H1 (cell line): ENCODE measurements around the gene PLCB4. TPM values are rescaled to one million over a fixed set of nuclear protein-coding genes. Genes with fewer than 3 reads are reported as not detected.

Experiments
- CTCF ChIA-PET: fragments of 300-600 bp; sonication (Branson Sonifier 250); formaldehyde crosslinking; loops from one replicate; lab custom pipeline; 2021; ENCODE audit not compliant: partially characterized antibody; lab: Charles Lee
- POLR2A ChIA-PET: fragments of 300-600 bp; sonication (Branson Sonifier 250); formaldehyde crosslinking; loops from one replicate; lab custom pipeline; 2021; ENCODE audit warnings: inconsistent platforms; ENCODE audit not compliant: partially characterized antibody; lab: Charles Lee
- DNase-seq, 2 experiments: peaks; one replicate each; pipeline versions ENCODE4 v3.0.0 to v3.0.0-alpha.2; 2010 to 2022; ENCODE audit warnings: low spot score in 2 of 2, low read depth in 1 of 2, mixed read lengths in 1 of 2
- FAIRE-seq: peaks from 2 replicates; lab custom pipeline; 2011; peaks lifted over from hg19 to GRCh38; lab: Jason Lieb, UNC
- H2AFZ ChIP-seq: 2 replicates; pipeline ENCODE4 v1.8.1; 2012; ENCODE audit warnings: low read length, inconsistent platforms
- H2AK5ac ChIP-seq: 2 replicates; pipeline ENCODE4 v1.6.1; 2013; ENCODE audit warnings: low read depth, low read length
- H2BK120ac ChIP-seq: replicated peaks from 2 replicates; pipeline ENCODE3; 2013; ENCODE audit warnings: low read depth, low read length, inconsistent platforms
- H2BK12ac ChIP-seq: 2 replicates; pipeline ENCODE4 v1.6.1; 2013; ENCODE audit warnings: low read depth, low read length
- H2BK15ac ChIP-seq: 2 replicates; pipeline ENCODE4 v1.6.1; 2013; ENCODE audit warnings: low read length
- H2BK20ac ChIP-seq: 2 replicates; pipeline ENCODE4 v1.6.1; 2013; ENCODE audit warnings: low read length
- H2BK5ac ChIP-seq: 2 replicates; pipeline ENCODE4 v1.6.1; 2013; ENCODE audit warnings: low read depth, low read length
- H3K14ac ChIP-seq: 2 replicates; pipeline ENCODE4 v1.6.1; 2013; ENCODE audit warnings: inconsistent platforms; ENCODE audit not compliant: insufficient read length
- H3K18ac ChIP-seq: 2 replicates; pipeline ENCODE4 v1.6.1; 2013; ENCODE audit warnings: low read length; ENCODE audit errors: extremely low read depth
- H3K23ac ChIP-seq: 2 replicates; pipeline ENCODE4 v1.6.1; 2013; ENCODE audit warnings: inconsistent platforms; ENCODE audit not compliant: insufficient read length
- H3K23me2 ChIP-seq: 2 replicates; pipeline ENCODE4 v1.6.1; 2013; ENCODE audit warnings: low read depth, low read length
- H3K27ac ChIP-seq: 2 replicates; pipeline ENCODE4 v1.6.1; 2011; ENCODE audit warnings: low read depth, low read length, inconsistent platforms
- H3K27me3 ChIP-seq, 4 experiments: replicated peaks in 1 of 4; 1 replicate in 1 of 4; 2 replicates in 3 of 4; pipeline versions ENCODE4 v1.6.1 to v1.8.1; 2011 to 2013; ENCODE audit warnings: low read length in 3 of 4, mild to moderate bottlenecking in 3 of 4, inconsistent platforms in 2 of 4, mixed read lengths in 2 of 4, moderate library complexity in 1 of 4; ENCODE audit not compliant: control insufficient read depth in 3 of 4, insufficient read depth in 3 of 4; ENCODE audit errors: extremely low read depth in 1 of 4
- H3K36me3 ChIP-seq, 4 experiments: 2 replicates each; pipeline versions ENCODE4 v1.6.1 to v1.8.1; 2011 to 2013; ENCODE audit warnings: mild to moderate bottlenecking in 4 of 4, low read length in 3 of 4, moderate library complexity in 2 of 4, control low read depth in 1 of 4, inconsistent platforms in 1 of 4; ENCODE audit not compliant: insufficient read depth in 4 of 4, control insufficient read depth in 2 of 4
- H3K4ac ChIP-seq: replicated peaks from 2 replicates; pipeline ENCODE3; 2013; ENCODE audit warnings: low read length, low read depth, mixed read lengths, inconsistent platforms; ENCODE audit not compliant: insufficient read length
- H3K4me1 ChIP-seq, 4 experiments: replicated peaks in 1 of 4; 1 replicate in 1 of 4; 2 replicates in 3 of 4; pipeline versions ENCODE4 v1.6.1 to v1.8.1; 2011 to 2013; ENCODE audit warnings: low read length in 3 of 4, inconsistent platforms in 2 of 4, mixed read lengths in 1 of 4; ENCODE audit not compliant: insufficient read depth in 4 of 4, control insufficient read depth in 3 of 4
- H3K4me2 ChIP-seq, 2 experiments: 2 replicates each; pipeline versions ENCODE4 v1.6.1 to v1.8.1; 2011 to 2013; ENCODE audit warnings: low read depth in 2 of 2, low read length in 2 of 2, control low read depth in 1 of 2, inconsistent platforms in 1 of 2, mild to moderate bottlenecking in 1 of 2; ENCODE audit not compliant: insufficient read depth in 1 of 2
- H3K4me3 ChIP-seq, 4 experiments: fragments of 200-600, 300-600 bp in 1 of 4; sonication (generic), shearing (Covaris generic), sonication (Bioruptor Twin) in 1 of 4; 2 replicates each; pipeline versions ENCODE4 v1.5.1 to v1.8.1; 2011 to 2016; ENCODE audit warnings: low read length in 4 of 4, low read depth in 3 of 4, control low read depth in 2 of 4, inconsistent platforms in 2 of 4, mild to moderate bottlenecking in 2 of 4, mixed read lengths in 1 of 4, moderate library complexity in 1 of 4; ENCODE audit not compliant: insufficient read depth in 2 of 4; ENCODE audit errors: extremely low read depth in 1 of 4
- H3K56ac ChIP-seq: replicated peaks from 2 replicates; pipeline ENCODE3; 2013; ENCODE audit warnings: low read depth, mild to moderate bottlenecking, mixed read lengths, low read length, inconsistent platforms; ENCODE audit not compliant: insufficient read length
- H3K79me1 ChIP-seq: 2 replicates; pipeline ENCODE4 v1.6.1; 2013; ENCODE audit warnings: low read depth, low read length, control low read depth
- H3K79me2 ChIP-seq, 2 experiments: 2 replicates each; pipeline versions ENCODE4 v1.6.1 to v1.8.1; 2012 to 2013; ENCODE audit warnings: low read length in 2 of 2, mild to moderate bottlenecking in 2 of 2, inconsistent platforms in 1 of 2; ENCODE audit not compliant: insufficient read depth in 2 of 2, control insufficient read depth in 1 of 2
- H3K9ac ChIP-seq, 4 experiments: replicated peaks in 1 of 4; 1 replicate in 1 of 4; 2 replicates in 3 of 4; pipeline versions ENCODE4 v1.6.1 to v1.8.1; 2011 to 2013; ENCODE audit warnings: low read depth in 3 of 4, low read length in 3 of 4, control low read depth in 2 of 4, mild to moderate bottlenecking in 2 of 4, moderate library complexity in 2 of 4, inconsistent platforms in 1 of 4; ENCODE audit errors: extremely low read depth in 1 of 4
- H3K9me3 ChIP-seq, 2 experiments: 2 replicates each; pipeline versions ENCODE4 v1.6.1 to v1.8.1; 2012 to 2013; ENCODE audit warnings: mild to moderate bottlenecking in 2 of 2, moderate library complexity in 2 of 2, control low read depth in 1 of 2, inconsistent platforms in 1 of 2, low read depth in 1 of 2, low read length in 1 of 2, mixed read lengths in 1 of 2; ENCODE audit not compliant: insufficient read depth in 2 of 2
- H4K20me1 ChIP-seq, 2 experiments: replicated peaks in 1 of 2; 2 replicates each; pipeline versions ENCODE3 to v1.8.1; 2011 to 2013; ENCODE audit warnings: inconsistent platforms in 2 of 2, low read length in 2 of 2, mild to moderate bottlenecking in 1 of 2; ENCODE audit not compliant: insufficient read depth in 2 of 2, control insufficient read depth in 1 of 2
- H4K5ac ChIP-seq: 2 replicates; pipeline ENCODE4 v1.6.1; 2013; ENCODE audit warnings: low read length, low read depth, mixed read lengths, inconsistent platforms; ENCODE audit not compliant: insufficient read length
- H4K8ac ChIP-seq: 2 replicates; pipeline ENCODE4 v1.8.0; 2013; ENCODE audit warnings: mild to moderate bottlenecking, moderate library complexity, low read length, inconsistent platforms; ENCODE audit not compliant: insufficient read depth; ENCODE audit errors: extremely low read depth
- H4K91ac ChIP-seq: replicated peaks from 2 replicates; pipeline ENCODE3; 2013; ENCODE audit warnings: low read length, mixed read lengths, inconsistent platforms; ENCODE audit not compliant: insufficient read length
- CTCF ChIP-seq, 3 experiments: IDR thresholded peaks; 1 replicate in 2 of 3; 2 replicates in 1 of 3; pipeline versions ENCODE4 v1.5.1 to v1.6.1; 2011; ENCODE audit warnings: low read length in 3 of 3, mild to moderate bottlenecking in 3 of 3, inconsistent platforms in 2 of 3, low read depth in 1 of 3, moderate library complexity in 1 of 3; ENCODE audit not compliant: insufficient read depth in 1 of 3; ENCODE audit errors: control extremely low read depth in 1 of 3
- HDAC2 ChIP-seq, 2 experiments: fragments of 300-600 bp in 1 of 2; sonication (generic) in 1 of 2; IDR thresholded peaks; 2 replicates each; pipeline ENCODE4 v1.6.1; 2011 to 2012; ENCODE audit warnings: low read depth in 2 of 2, low read length in 2 of 2, mild to moderate bottlenecking in 2 of 2, moderate library complexity in 2 of 2, borderline replicate concordance in 1 of 2, inconsistent platforms in 1 of 2
- RAD21 ChIP-seq, 2 experiments: IDR thresholded peaks in 1 of 2; conservative IDR thresholded peaks in 1 of 2; 2 replicates each; pipeline ENCODE4 v1.6.1; 2011; ENCODE audit warnings: low read depth in 2 of 2, low read length in 2 of 2, improper control_type of control experiment in 1 of 2, inconsistent platforms in 1 of 2, mild to moderate bottlenecking in 1 of 2, moderate library complexity in 1 of 2
- WGBS, 2 experiments: shearing (Covaris generic) in 1 of 2; methylation state at CpG; one replicate each; pipeline versions ENCODE4 v1.1.6 to v1.1.7; 2013 to 2015; ENCODE audit warnings: low lambda C conversion rate in 2 of 2, mixed read lengths in 2 of 2, inconsistent platforms in 1 of 2, low coverage in 1 of 2, missing lambda C conversion rate in 1 of 2; ENCODE audit not compliant: insufficient replicate concordance in 2 of 2, insufficient coverage in 1 of 2, insufficient read length in 1 of 2; ENCODE audit errors: extremely low coverage in 1 of 2, missing lambda C conversion rate in 1 of 2; 5-methylcytosine and 5-hydroxymethylcytosine counted together
- polyA plus RNA-seq, 7 experiments: library from polyadenylated mRNA; depleted of rRNA in 3 of 7; stranded (reverse) in 5 of 7; unstranded in 2 of 7; fragments of >200 nt in 5 of 7; fragments of 200-250 nt in 2 of 7; gene quantifications; 1 replicate in 5 of 7; 2 replicates in 1 of 7; 4 replicates in 1 of 7; pipeline versions ENCODE4 v1.2.1 to v1.2.3, GENCODE V29; 2011 to 2013; ENCODE audit warnings: missing spikeins in 2 of 7, mixed read lengths in 2 of 7
- total RNA-seq: library from RNA; stranded (reverse); fragmentation: NEBNext Ultra II Directional; extraction: Animal tissue kit (Norgen Biotek cat#: 25700); gene quantifications from 2 replicates; pipeline ENCODE4 v1.2.1, GENCODE V29; 2021

The PLCB4 gene
- total and polyA plus RNA-seq, 2 of the 8 experiments (the other 6 are each of a cell fraction or from before 2014, with no cell fraction given): 3.2 to 14.1 TPM

- Histone ChIP-seq H3K27me3 (no peaks in the 10 kb centered on the region), H3K36me3 (no peaks in the 10 kb centered on the region), H3K4me1 (peaks cover 0 to 6% (median 1%) of the 10 kb centered on the region in 4 experiments; a peak in 3 of 7 replicates), H2BK20ac (no peak overlapping the region), H3K79me1 (0 out of 2 replicates have a peak, but pooled peaks cover 2% of the 10 kb centered on the region), H4K8ac (no peak overlapping the region), H3K23me2 (no peaks in the 10 kb centered on the region), H3K9ac (no peak overlapping the region), H3K56ac (no peak overlapping the region), H2BK15ac (no peak overlapping the region), H2BK5ac (no peak overlapping the region), H3K27ac (no peak overlapping the region), H2BK120ac (no peak overlapping the region), H3K4me3 (no peak overlapping the region), H3K14ac (no peak overlapping the region), H3K9me3 (no peaks in the 10 kb centered on the region), H3K4ac (no peak overlapping the region), H4K5ac (no peak overlapping the region), H3K23ac (no peak overlapping the region), H4K91ac (no peak overlapping the region), H3K79me2 (peaks cover 0 to 37% of the 10 kb centered on the region in 2 experiments; a peak in 3 of 4 replicates), H3K18ac (no peak overlapping the region), H2AFZ (no peak overlapping the region), H2BK12ac (no peak overlapping the region), H4K20me1 (no peaks in the 10 kb centered on the region), H2AK5ac (0 out of 2 replicates have a peak overlapping the region, but pooled peaks have one; percentile 48), H3K4me2 (no peak overlapping the region)
- no peak for FAIRE-seq
- TF ChIP-seq CTCF (IDR thresholded peaks at IDR 0.05; ENCODE audit: control extremely low read depth in 1 of 3, insufficient read depth in 1 of 3, low read depth in 1 of 3, low read length in 3 of 3) (peak; percentile 0 to 23 (median 18); a peak in 3 of 4 replicates), RAD21 (IDR thresholded peaks at IDR 0.05 in 1 of 2, conservative IDR thresholded peaks at IDR 0.05 in 1 of 2; ENCODE audit: low read depth in 2 of 2, low read length in 2 of 2) (peak; percentile 15 to 35; a peak in 3 of 4 replicates), HDAC2 (IDR thresholded peaks at IDR 0.05; ENCODE audit: borderline replicate concordance in 1 of 2, low read depth in 2 of 2, low read length in 2 of 2) (no peak)
- ChIA-PET CTCF (interaction anchor here (0.7 to 1.2 kb wide), 6 partner anchors 11 to 1279 kb away, joined by 3 read pairs; no protein-coding TSS in a partner anchor), POLR2A (no interaction called here)
- WGBS, 2 experiments: 74% methylated on average over 5 of the region's 5 CpGs; no CpG with 5 or more reads in 1 of the 2 experiments
- DNase-seq: no peak
Observed at GRCh38 chr20:9078826-9079731, 10.2 kb downstream of the PLCB4 start.
